Rectal smooth muscle tissue (tissue), 1 donor: Measurements from ENCODE around the gene ANKRD7.
"Not testable (repeated sequence)": the region's sequence is repeated elsewhere in the genome, so short reads cannot be mapped to it uniquely, and the experiment has no call there.

Source experiments
- H3K27ac ChIP-seq: one replicate; pipeline ENCODE4 v1.7.0; 2013; ENCODE audit warnings: low read depth, low read length, inconsistent platforms
- H3K27me3 ChIP-seq: one replicate; pipeline ENCODE4 v1.7.0; 2013; ENCODE audit warnings: low read length; ENCODE audit not compliant: control insufficient read depth, insufficient read depth
- H3K36me3 ChIP-seq: one replicate; pipeline ENCODE4 v1.7.0; 2013; ENCODE audit warnings: low read length; ENCODE audit not compliant: control insufficient read depth, insufficient read depth
- H3K4me1 ChIP-seq: one replicate; pipeline ENCODE4 v1.7.0; 2013; ENCODE audit warnings: low read length; ENCODE audit not compliant: control insufficient read depth, insufficient read depth
- H3K4me3 ChIP-seq: one replicate; pipeline ENCODE4 v1.7.0; 2013; ENCODE audit warnings: low read length
- H3K9ac ChIP-seq: one replicate; pipeline ENCODE4 v1.7.0; 2013; ENCODE audit warnings: low read length

Gene ANKRD7

DNA sequence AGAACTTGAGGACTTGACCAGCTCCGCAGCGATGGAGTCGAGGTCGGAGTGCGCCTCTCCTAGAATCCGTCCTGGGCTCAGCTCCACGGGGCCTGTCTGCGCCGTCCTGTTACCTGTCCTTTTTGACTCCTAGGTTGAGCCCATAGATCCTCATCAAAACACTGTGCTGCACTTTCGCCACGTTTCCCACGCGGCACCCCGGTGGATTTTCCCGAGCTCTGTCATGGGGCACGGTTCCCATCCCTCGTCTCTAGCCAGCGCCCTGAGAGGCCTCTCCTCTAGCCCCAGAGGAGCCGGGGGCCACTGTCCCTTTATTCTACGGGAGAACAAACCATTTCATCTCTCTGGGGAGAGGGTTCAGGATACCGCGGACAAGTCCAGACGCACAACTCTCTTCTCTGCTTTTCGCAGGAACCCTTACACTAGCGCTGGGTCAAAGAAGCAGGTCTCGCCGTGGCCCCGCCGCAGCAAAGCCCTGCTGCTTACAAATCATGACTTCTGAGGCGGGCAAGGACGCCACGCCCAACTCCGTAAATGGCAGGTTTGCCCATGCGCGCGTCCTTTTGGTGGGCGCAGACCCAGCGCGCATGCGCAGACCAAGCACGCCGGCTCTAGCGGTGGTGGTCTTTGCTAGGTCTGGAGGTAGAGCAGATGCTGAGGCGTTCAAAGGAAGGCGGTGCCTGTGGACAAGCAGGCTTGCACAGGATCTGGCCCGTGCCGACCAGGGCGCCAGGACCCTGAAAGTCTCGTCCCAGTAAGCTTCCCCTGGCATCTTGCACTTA is 10.3 kb upstream of the ANKRD7 start:
- Histone ChIP-seq H3K4me3 (peak overlapping the region; percentile 62), H3K4me1 (peaks cover 3% of the 10 kb centered on the region), H3K36me3 (no peaks in the 10 kb centered on the region), H3K27me3 (no peaks in the 10 kb centered on the region), H3K9ac (peak overlapping the region; percentile 40), H3K27ac (peak overlapping the region; percentile 70)

DNA sequence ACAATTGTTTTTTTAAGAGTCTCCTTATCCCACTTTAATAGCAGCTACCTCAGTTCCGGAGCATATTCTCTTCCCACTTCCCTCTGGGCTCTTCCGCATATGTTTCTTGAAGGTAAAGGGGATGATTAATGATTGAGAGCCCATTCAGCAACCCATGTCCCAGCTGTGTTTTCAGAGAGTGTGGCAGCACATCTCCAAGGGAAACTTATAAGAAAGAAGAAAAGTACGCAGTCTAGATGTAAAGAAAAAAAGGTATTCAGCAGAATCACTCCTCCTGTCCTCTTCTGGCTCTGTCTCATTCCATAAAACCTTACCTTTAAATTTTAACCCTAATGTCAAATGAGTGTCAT is 9.7 kb upstream of the ANKRD7 start:
- Histone ChIP-seq H3K4me3 (peak overlapping the region; percentile 62), H3K4me1 (peaks cover 3% of the 10 kb centered on the region), H3K36me3 (no peaks in the 10 kb centered on the region), H3K27ac (peak overlapping the region; percentile 70), H3K27me3 (no peaks in the 10 kb centered on the region), H3K9ac (no peak overlapping the region)

DNA sequence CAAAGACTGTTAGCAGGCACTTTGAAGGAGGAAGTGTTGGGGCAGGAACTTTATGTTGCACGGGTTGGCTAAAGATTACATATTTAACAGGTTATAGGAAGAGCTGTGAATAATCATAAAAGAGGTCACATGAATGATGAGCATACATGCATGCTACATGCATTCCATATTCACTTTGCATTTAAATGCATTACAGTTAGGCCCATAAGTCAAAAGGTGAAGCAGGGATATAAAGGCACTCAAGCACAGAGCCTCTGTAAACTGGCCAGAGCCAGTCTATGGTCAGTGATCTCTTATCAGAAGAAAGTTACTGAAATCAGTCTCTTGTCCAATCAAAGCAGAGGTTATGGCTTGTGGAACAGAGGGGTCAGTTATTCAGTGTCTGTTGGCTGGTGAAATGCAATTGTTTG is 7.3 kb upstream of the ANKRD7 start:
- Histone ChIP-seq H3K4me1 (peaks cover 3% of the 10 kb centered on the region), H3K36me3 (no peaks in the 10 kb centered on the region), H3K27me3 (no peaks in the 10 kb centered on the region), H3K4me3 (no peak overlapping the region), H3K9ac (no peak overlapping the region), H3K27ac (no peak overlapping the region)

DNA sequence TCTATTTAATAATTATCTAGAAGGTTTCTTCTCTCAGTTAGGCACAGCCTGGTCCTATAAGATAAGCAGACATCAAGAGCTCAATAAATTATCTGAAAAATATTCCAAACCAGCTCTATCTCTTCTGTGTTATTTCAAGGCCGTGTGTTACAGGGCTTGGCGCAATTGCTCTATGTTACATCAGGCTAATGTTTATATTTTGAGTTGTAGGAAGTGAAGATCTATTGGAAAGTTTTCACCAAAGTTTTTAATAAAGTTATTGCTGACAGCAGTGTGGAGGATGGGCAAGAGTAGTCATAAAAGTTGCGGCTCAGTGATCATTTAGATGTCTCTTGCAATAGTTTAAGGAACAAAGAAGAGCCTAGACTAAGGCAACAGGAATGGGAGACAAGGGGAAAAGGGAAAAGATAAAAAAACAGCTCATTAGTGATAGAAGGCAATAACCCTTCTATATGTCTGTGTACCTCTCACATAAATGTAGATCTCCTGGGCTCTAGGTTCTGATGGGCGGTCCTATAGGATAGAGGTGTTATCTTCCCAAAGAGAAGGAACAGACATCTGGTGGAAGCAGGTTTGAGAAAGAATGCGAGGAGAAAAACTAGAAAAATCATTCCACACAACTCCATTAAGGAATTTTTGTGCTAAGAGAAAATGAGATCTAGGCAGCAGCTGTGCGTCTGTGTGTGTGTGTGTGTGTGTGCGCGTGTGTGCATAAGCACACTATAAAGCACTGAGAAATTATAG is 5.9 kb upstream of the ANKRD7 start:
- no peak overlapping the region for H3K9ac ChIP-seq
- no peaks in the 10 kb centered on the region for H3K27me3 ChIP-seq
- no peak overlapping the region for H3K4me3 ChIP-seq
- H3K4me1 ChIP-seq = peaks cover 3% of the 10 kb centered on the region
- no peak overlapping the region for H3K27ac ChIP-seq
- H3K36me3 ChIP-seq = no peaks in the 10 kb centered on the region

DNA sequence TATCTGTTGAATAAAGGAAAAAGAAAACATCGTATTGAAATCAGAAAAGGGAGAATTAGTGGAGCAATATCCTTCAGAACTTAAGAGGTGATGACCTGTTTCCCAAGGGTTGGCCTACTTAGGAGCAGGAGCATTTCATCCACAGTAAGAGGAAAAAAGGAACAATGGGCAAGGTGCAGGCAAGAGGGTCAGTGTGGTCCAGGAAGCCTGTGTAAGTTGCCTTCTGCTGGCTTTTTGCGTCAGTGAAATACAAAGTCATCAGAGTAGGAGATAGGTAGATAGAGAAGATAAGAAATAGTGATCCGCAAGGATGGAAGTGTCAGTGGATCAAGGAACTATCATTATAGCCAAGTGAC is 5.4 kb upstream of the ANKRD7 start:
- Histone ChIP-seq H3K4me1 (no peaks in the 10 kb centered on the region), H3K27me3 (no peaks in the 10 kb centered on the region), H3K27ac (no peak overlapping the region), H3K4me3 (no peak overlapping the region), H3K9ac (no peak overlapping the region), H3K36me3 (no peaks in the 10 kb centered on the region)

DNA sequence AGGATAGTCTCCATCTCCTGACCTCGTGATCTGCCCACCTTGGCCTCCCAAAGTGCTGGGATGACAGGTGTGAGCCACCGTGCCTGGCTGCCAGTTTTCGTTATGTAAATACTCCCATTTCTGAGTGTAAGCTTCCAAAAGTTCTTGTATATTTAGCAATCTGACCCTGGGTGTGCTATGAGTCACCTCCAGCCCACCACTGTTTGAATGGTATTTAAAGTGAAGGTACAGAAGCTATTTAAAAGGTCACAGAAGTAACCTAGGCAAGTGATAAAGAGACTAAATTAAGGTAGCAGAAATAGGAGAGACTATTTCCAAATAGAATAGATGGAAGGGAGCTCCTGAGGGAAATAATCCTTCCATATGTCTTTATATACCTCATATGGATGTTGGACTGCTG is 3.9 kb upstream of the ANKRD7 start:
- Histone ChIP-seq H3K27me3 (no peaks in the 10 kb centered on the region), H3K4me3 (no peak overlapping the region), H3K36me3 (no peaks in the 10 kb centered on the region), H3K9ac (no peak overlapping the region), H3K27ac (no peak overlapping the region), H3K4me1 (no peaks in the 10 kb centered on the region)

DNA sequence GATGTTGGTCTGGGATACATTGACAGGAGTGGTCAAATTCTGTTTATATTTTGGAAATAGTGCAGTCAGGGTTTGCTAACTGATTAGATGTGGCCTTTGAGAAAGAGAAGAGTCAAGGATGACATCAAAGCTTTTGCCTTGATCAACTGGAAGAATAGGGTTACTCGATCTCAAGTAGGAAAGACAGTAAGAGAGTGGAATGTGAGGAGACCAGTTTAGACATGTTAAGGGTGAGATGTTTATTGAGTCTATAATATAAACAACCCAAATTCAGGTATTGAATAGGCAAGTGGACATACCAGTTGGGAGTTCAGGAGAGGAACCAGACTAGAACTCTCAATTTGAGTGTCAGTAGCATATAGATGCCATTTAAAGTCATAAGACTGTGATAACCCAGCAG is 1.9 kb upstream of the ANKRD7 start:
- no peak overlapping the region for H3K27ac ChIP-seq
- no peaks in the 10 kb centered on the region for H3K36me3 ChIP-seq
- H3K4me3 ChIP-seq = no peak overlapping the region

GRCh38 chr7:118232837-118233236 is 8.3 kb downstream of the ANKRD7 start:
- Histone ChIP-seq H3K9ac (no peak overlapping the region), H3K27ac (no peak overlapping the region), H3K27me3 (no peaks in the 10 kb centered on the region), H3K36me3 (no peaks in the 10 kb centered on the region), H3K4me3 (no peak overlapping the region), H3K4me1 (no peaks in the 10 kb centered on the region)

More for the DNA sequence above, 1.9 kb upstream of the ANKRD7 start:
- Histone ChIP-seq H3K4me1 (no peaks in the 10 kb centered on the region), H3K27me3 (no peaks in the 10 kb centered on the region), H3K9ac (no peak overlapping the region)

DNA sequence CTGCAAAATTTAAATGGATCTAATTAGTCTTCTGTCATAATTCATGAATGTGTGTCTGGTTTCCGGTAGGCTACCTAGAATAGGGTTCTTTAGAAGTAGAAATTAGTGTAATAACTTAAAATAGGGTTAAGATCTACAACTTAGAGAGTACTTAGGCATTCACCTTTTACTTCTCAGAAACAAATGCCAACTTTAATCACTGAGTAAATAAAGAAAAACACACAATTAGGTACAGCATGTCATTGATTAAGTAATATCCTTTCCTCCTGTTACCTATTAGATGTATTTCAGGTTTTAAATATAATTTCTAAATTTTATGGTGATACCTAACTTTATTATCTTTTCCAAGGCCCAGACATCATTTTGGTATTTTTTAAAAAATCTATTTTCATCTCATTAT is 9.3 kb downstream of the ANKRD7 start:
- H3K4me1 ChIP-seq = no peaks in the 10 kb centered on the region
- no peak overlapping the region for H3K9ac ChIP-seq
- no peak overlapping the region for H3K27ac ChIP-seq
- H3K27me3 ChIP-seq = no peaks in the 10 kb centered on the region
- no peak overlapping the region for H3K4me3 ChIP-seq
- no peaks in the 10 kb centered on the region for H3K36me3 ChIP-seq

DNA sequence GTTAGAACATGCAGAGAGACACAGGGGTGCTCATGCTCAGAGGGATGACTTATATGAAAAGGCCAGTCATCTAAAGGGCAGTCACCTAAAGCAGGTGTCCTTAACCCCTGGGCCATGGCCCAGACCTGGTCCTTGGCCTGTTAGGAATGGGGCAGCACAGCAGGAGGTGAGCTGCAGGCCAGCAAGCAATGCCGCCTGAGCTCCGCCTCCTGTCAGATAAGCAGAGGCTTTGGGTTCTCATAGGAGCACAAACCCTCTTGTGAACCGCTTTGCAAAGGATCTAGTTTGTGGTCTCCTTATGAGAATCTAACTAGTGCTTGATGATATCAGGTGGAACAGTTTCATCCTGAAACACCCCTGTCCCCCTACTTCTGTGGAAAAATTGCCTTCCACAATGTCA is 14.5 kb downstream of the ANKRD7 start:
- no peaks in the 10 kb centered on the region for H3K27me3 ChIP-seq
- H3K36me3 ChIP-seq = no peaks in the 10 kb centered on the region
- no peak overlapping the region for H3K4me3 ChIP-seq
- H3K27ac ChIP-seq = no peak overlapping the region
- no peak overlapping the region for H3K9ac ChIP-seq
- H3K4me1 ChIP-seq = no peaks in the 10 kb centered on the region

DNA sequence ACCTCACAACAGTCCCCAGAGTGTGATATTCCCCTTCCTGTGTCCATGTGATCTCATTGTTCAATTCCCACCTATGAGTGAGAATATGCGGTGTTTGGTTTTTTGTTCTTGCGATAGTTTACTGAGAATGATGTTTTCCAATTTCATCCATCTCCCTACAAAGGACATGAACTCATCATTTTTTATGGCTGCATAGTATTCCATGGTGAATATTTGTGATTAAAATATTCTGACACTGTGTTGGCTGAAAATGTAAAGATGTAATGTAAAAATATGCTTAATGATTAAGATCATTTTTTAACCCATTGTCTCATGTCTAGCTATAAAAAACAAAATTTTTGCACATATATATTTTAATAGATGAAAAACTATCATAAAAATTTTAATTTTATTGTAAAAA is 15.8 kb downstream of the ANKRD7 start:
- not testable (repeated sequence) for H3K4me3 ChIP-seq, H3K36me3 ChIP-seq, H3K9ac ChIP-seq, H3K27ac ChIP-seq, H3K4me1 ChIP-seq, H3K27me3 ChIP-seq

DNA sequence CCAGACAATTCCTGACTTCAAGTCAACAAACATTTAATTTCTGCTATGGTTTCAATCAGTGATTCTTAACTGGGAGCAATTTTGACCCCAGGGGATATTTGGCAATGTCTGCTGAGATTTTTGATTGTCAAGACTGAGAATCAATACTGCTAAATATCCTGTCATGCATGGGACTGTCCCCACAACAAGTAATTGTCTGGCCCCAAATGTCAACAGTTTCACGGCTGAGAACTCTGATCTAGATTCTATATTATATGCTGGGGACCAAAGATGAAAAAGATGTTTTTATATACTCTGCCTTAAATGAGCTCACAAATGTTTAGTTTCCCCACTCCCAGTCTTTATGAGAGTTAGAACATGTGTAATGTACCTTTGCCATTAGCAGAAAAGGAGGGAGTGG is 19.2 kb downstream of the ANKRD7 start:
- no peak overlapping the region for H3K4me3 ChIP-seq

More for the DNA sequence above, 19.2 kb downstream of the ANKRD7 start:
- no peak overlapping the region for H3K27ac ChIP-seq
- no peaks in the 10 kb centered on the region for H3K4me1 ChIP-seq
- no peak overlapping the region for H3K9ac ChIP-seq
- no peaks in the 10 kb centered on the region for H3K36me3 ChIP-seq
- no peaks in the 10 kb centered on the region for H3K27me3 ChIP-seq
